Measurements from ENCODE around the gene XNDC1N. TPM values are rescaled to one million over a fixed set of nuclear protein-coding genes. Genes with fewer than 3 reads are reported as not detected.
A peak's percentile ranks its signal among the peaks of the same experiment; 100 is the strongest.

Gene XNDC1N
- total RNA-seq, 4 donors from 2014 or later: 4.6 to 21.4 (median 15.7) TPM

DNA sequence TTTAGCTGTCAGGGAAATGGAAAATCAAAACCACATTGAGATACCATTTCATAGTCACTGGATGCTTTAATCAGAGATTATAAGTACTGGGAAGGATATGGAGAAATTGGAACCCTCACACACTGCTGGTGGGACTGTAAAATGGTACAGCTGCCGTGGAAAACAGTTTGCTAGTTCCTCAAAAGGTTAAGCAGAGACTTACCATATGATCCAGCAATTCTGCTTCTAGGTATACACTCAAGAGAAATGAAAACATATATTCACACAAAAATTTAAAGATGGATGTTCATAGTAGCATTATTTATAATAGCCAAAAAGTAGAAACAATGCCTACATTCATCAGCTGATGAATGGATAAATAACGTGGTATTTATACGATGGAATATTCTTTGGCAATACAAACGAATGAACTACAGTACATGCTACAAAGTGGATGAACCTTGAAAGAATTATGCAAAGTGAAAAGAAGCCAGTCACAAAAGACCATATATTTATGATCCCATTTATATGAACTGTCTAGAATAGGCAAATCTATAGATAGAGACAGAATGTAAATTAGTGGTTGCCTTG, 23.4 kb upstream of the XNDC1N start:
- 44 to 46% methylated on average over 4 of the region's 4 CpGs for WGBS, 2 donors
- DNase-seq (ENCODE audit: low spot score in 2 of 2): no peak
- TF ChIP-seq POLR2A (IDR thresholded peaks at IDR 0.05) (no peak), EP300 (IDR thresholded peaks at IDR 0.05) (no peak)
- TF ChIP-seq, protein P1, sequence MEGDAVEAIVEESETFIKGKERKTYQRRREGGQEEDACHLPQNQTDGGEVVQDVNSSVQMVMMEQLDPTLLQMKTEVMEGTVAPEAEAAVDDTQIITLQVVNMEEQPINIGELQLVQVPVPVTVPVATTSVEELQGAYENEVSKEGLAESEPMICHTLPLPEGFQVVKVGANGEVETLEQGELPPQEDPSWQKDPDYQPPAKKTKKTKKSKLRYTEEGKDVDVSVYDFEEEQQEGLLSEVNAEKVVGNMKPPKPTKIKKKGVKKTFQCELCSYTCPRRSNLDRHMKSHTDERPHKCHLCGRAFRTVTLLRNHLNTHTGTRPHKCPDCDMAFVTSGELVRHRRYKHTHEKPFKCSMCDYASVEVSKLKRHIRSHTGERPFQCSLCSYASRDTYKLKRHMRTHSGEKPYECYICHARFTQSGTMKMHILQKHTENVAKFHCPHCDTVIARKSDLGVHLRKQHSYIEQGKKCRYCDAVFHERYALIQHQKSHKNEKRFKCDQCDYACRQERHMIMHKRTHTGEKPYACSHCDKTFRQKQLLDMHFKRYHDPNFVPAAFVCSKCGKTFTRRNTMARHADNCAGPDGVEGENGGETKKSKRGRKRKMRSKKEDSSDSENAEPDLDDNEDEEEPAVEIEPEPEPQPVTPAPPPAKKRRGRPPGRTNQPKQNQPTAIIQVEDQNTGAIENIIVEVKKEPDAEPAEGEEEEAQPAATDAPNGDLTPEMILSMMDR (IDR thresholded peaks at IDR 0.05): no peak
- Histone ChIP-seq H3K27ac (no peak overlapping the region), H3K9me3 (no peaks in the 10 kb centered on the region), H3K4me1 (peaks cover 0 to 12% (median 0%) of the 10 kb centered on the region in 4 donors), H3K36me3 (no peaks in the 10 kb centered on the region), H3K4me3 (no peak overlapping the region), H3K27me3 (no peaks in the 10 kb centered on the region)

DNA sequence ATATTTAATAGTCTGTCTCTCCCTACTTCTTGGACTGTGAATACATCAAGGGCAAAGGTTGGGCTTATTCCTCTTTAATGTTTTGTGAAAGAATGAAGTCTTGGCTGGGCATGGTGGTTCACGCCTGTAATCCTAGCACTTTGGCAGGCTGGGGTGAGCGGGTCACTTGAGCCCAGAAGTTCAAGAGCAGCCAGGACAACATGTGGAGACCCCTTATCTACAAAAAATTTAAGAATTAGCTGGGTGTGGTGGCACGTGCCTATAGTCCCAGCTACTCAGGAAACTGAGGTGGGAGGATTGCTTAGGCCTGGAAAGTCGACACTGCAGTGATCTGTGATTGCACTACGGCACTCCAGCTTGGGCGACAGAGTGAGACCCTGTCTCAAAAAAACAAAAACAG, 20.6 kb upstream of the XNDC1N start:
- Histone ChIP-seq H3K36me3 (no peaks in the 10 kb centered on the region), H3K27ac (no peak overlapping the region), H3K4me1 (peaks cover 0 to 12% (median 0%) of the 10 kb centered on the region in 4 donors), H3K9me3 (no peaks in the 10 kb centered on the region), H3K27me3 (no peaks in the 10 kb centered on the region), H3K4me3 (no peak overlapping the region)
- no peak for DNase-seq (ENCODE audit: low spot score in 2 of 2)
- TF ChIP-seq EP300 (IDR thresholded peaks at IDR 0.05): no peak
- TF ChIP-seq, protein P1 (IDR thresholded peaks at IDR 0.05): no peak
- TF ChIP-seq POLR2A (IDR thresholded peaks at IDR 0.05): no peak
- WGBS, 2 donors: 82 to 87% methylated on average over 6 of the region's 6 CpGs

DNA sequence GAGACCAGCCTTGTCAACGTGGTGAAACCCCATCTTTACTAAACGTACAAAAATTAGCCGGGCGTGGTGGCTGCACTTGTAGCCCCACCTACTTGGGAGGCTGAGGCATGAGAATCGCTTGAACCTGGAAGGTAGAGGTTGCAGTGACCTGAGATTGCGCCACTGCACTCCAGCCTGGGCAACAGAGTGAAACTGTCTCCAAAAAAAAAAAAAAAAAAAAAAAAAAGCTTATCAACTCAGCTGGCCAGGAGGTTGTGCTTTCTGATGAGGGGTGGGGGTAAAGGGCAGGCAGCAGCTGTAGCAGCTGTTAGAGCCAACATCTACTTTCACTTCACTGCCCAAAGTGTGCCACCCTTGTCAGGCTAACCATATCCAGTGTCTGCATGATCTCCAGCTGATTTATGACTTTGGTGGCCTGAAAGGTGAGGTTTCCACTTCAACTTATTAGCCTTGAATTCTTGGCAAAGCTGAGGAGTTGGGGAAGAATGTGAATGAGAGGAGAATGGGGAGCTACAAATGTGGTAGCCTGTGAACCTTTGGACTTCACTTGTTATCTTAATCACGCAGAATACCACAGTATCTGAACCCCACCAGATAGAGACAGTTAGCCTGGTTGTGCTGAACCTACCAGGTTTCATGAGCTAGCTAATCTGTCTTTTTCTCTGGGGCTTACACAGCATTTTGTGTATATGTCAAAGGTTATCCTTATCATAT, 20.1 kb upstream of the XNDC1N start:
- H3K36me3 ChIP-seq: no peaks in the 10 kb centered on the region
- peak overlapping the region in 1 of 4 donors; percentile 48 for H3K27ac ChIP-seq
- no peak overlapping the region for H3K4me3 ChIP-seq
- H3K9me3 ChIP-seq: no peaks in the 10 kb centered on the region
- TF ChIP-seq, protein P1 (IDR thresholded peaks at IDR 0.05): no peak
- TF ChIP-seq EP300 (IDR thresholded peaks at IDR 0.05) (no peak), POLR2A (IDR thresholded peaks at IDR 0.05) (no peak)
- no peaks in the 10 kb centered on the region for H3K27me3 ChIP-seq
- no peak for DNase-seq (ENCODE audit: low spot score in 2 of 2)
- 77 to 81% methylated on average over 4 to 7 of the region's 7 CpGs for WGBS, 2 donors
- H3K4me1 ChIP-seq: peaks cover 0 to 12% (median 0%) of the 10 kb centered on the region in 4 donors

DNA sequence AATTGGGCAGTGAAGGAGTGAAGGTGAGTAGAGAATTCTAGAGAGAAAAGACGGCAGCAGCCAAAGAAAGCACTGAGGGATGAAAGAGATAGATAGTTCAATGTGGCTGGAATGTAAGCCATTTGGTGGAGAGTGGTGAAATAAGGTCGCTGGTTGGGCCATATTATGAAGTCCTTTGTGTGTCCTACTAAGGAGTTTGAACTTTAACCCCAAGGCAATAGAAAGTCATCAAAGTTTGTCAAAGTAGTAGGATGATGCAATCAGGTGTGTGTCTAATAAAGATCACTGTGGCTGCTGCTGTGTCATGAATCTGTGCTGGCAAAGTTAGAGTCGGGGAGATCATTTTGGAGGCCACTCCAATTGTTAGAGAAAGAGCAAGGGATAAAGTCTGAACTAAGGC, 19.1 kb upstream of the XNDC1N start:
- no peaks in the 10 kb centered on the region for H3K27me3 ChIP-seq

DNA sequence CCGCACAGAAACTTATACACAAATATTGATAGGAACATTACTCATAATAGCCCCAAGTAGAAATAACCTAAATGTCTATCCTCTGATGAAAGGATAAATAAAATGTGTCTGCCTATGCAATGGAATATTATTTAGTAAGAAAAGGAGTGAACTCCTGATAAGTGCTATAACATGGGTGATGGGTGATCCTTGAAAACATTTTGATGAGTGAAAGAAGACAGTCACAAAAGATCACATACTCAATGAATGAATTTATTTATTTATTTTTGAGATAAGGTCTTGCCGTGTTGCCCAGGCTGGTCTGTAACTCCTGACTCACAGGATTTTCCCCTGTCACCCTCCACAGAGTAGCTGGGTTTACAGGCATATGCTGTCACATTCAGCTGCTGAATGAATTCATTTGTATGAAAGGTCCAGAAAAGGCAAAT, 17.8 kb upstream of the XNDC1N start:
- TF ChIP-seq EP300 (IDR thresholded peaks at IDR 0.05) (no peak), POLR2A (IDR thresholded peaks at IDR 0.05) (no peak)
- TF ChIP-seq, protein P1 (IDR thresholded peaks at IDR 0.05): no peak
- Histone ChIP-seq H3K27me3 (no peaks in the 10 kb centered on the region), H3K27ac (no peak overlapping the region), H3K36me3 (no peaks in the 10 kb centered on the region), H3K4me1 (peaks cover 0 to 12% (median 0%) of the 10 kb centered on the region in 4 donors), H3K4me3 (no peak overlapping the region), H3K9me3 (no peaks in the 10 kb centered on the region)
- no peak for DNase-seq (ENCODE audit: low spot score in 2 of 2)
- WGBS, 2 donors: 69 to 83% methylated on average over 2 of the region's 2 CpGs

More for the DNA sequence above, 19.1 kb upstream of the XNDC1N start:
- no peak for DNase-seq (ENCODE audit: low spot score in 2 of 2)
- Histone ChIP-seq H3K36me3 (no peaks in the 10 kb centered on the region), H3K27ac (no peak overlapping the region), H3K4me1 (peaks cover 0 to 12% (median 0%) of the 10 kb centered on the region in 4 donors), H3K9me3 (no peaks in the 10 kb centered on the region), H3K4me3 (no peak overlapping the region)
- 80 to 87% methylated on average over 3 of the region's 3 CpGs for WGBS, 2 donors
- no peak for TF ChIP-seq POLR2A (IDR thresholded peaks at IDR 0.05)
